GM12873 (cell line): Measurements from ENCODE around the gene OPN3.

ENCODE experiments used
- TF ChIP-seq, protein P1 (sequence below): IDR thresholded peaks from 2 replicates; pipeline ENCODE4 v1.5.1; 2012; ENCODE audit warnings: low read depth, mild to moderate bottlenecking, moderate library complexity, low read length, control low read depth; ENCODE audit not compliant: insufficient read depth; ENCODE audit errors: missing control alignments

OPN3 gene

GRCh38 chr1:241654641-241655040 lies 14.5 kb upstream of the OPN3 start:
- TF ChIP-seq, protein P1, sequence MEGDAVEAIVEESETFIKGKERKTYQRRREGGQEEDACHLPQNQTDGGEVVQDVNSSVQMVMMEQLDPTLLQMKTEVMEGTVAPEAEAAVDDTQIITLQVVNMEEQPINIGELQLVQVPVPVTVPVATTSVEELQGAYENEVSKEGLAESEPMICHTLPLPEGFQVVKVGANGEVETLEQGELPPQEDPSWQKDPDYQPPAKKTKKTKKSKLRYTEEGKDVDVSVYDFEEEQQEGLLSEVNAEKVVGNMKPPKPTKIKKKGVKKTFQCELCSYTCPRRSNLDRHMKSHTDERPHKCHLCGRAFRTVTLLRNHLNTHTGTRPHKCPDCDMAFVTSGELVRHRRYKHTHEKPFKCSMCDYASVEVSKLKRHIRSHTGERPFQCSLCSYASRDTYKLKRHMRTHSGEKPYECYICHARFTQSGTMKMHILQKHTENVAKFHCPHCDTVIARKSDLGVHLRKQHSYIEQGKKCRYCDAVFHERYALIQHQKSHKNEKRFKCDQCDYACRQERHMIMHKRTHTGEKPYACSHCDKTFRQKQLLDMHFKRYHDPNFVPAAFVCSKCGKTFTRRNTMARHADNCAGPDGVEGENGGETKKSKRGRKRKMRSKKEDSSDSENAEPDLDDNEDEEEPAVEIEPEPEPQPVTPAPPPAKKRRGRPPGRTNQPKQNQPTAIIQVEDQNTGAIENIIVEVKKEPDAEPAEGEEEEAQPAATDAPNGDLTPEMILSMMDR = no peak

DNA sequence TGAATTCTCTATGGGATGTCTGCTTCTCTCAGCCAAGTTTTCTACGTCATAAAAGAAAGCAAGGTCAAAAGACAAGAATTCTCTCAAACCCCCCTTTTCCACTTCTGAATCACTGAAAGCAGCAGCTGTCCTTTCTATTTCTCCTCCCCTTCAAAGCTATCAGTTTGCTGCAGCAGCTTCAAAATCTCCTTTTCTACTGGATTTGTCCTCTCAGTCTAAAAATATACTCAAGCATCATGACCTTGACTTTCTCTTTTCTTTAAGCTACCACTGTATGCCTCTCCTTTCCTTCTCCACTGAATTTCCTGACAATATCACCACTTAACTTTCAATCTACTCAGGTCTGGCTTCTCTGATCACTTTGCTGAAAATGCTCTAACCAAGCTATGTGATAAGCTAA lies 13.8 kb upstream of the OPN3 start:
- TF ChIP-seq, protein P1 = no peak

DNA sequence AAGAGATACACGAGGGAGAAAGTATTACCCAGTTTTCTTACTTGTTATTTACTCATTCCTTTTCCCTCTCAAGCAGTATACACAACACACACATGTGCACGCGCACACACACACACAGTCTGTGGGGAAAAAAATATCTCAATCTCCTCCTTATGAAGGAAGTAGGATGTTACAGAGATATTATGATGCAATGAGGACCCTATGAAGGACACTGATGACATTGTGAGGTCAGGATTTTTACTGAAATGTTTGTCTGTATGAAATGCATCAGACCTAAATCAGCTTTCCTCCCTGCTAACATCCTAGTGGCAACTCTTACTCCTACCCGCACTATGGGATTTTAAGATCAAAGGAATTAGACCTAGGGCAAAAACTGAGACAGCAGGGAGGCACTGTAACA lies 11.8 kb upstream of the OPN3 start, which contains the start of gene WDR64:
WDR64 (plus strand) TSS at position 270 of the 400 bp plus-strand sequence. CDS start 204 bp downstream, outside the sequence.
- TF ChIP-seq, protein P1 = no peak

GRCh38 chr1:241648159-241648558 lies 8.0 kb upstream of the OPN3 start:
- TF ChIP-seq, protein P1 = no peak

DNA sequence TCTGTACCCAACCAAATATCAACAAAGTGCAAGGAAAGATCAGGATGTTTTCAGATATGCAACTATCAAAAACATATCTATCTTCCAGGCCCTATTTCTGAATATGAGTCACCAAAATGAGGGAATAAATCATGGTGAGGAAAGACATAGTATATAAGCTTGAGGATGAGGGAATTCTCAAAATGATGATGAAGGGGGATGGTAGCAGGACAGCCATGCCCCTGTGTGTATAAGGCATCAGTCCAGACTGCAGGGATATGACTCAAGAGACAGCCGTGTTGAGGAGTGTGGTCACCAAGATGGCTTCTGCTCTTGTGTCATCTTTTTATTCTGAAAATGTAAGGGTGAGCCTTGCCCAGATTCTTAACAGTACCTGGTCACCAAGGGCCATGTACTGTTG lies 7.5 kb upstream of the OPN3 start:
- TF ChIP-seq, protein P1 = no peak

- TF ChIP-seq, protein P1 = no peak
Measured at GRCh38 chr1:241646201-241646600, 6.0 kb upstream of the OPN3 start.

DNA sequence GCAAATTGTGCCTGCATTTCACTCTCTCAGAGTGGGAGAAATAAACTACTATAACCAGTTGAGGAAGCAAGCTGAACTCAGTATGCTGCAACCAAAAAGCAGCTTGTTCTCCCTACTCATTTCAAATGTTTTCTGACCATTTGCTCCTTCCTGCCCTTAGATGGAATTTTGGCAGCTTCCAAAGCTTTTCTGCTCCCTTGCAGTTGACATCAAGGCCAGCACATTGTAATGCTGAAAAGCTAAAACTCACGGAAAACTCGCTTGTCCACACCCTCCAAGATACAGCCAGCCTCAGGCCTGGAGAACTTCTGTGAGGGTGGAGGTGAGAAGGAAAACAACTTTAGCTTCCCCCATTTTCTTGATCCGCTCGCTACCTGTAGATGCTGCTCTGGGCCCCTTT lies 5.0 kb upstream of the OPN3 start:
- TF ChIP-seq, protein P1 = no peak
